ENCODE measurements around the gene TMEM132C.
"Not testable (repeated sequence)": the region's sequence is repeated elsewhere in the genome, so short reads cannot be mapped to it uniquely, and the experiment has no call there.

TMEM132C gene

GRCh38 chr12:128423205-128423604 lies 156.2 kb downstream of the TMEM132C start:
- DNase-seq = no peak

GRCh38 chr12:128424931-128425431 lies 158.0 kb downstream of the TMEM132C start:
- DNase-seq = no peak

DNA sequence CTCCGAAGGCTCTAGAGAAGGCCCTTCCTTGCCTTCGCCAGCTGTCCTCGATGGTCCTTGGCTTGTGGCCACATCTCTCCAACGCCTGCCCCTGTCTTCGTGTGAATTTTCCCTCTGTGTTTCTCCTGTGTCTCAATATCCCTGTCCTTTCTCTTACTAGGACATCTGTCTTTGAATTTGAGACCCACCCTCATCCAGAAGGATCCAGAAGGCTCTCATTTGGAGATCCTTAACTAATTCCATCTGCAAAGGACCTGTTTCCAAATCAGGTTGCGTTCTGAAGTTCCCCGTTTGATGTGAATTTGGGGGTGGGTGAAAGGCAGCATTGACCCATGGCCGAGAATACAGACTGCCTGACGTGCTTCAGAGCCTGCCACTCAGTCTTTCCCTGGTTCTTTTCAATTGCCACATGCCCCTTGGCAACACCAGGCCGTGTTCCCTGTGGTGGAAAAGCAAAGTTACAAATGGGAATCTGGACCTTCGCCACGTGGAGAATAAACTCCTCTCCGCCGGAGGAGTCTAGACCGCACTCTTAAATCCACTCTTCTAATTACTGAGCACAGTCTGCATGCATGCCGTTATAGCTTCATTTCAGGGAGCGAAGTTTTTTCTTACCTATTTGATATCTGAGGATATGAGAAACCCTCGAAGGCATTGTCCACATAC lies 158.8 kb downstream of the TMEM132C start:
- peak; percentile 30 for DNase-seq

DNA sequence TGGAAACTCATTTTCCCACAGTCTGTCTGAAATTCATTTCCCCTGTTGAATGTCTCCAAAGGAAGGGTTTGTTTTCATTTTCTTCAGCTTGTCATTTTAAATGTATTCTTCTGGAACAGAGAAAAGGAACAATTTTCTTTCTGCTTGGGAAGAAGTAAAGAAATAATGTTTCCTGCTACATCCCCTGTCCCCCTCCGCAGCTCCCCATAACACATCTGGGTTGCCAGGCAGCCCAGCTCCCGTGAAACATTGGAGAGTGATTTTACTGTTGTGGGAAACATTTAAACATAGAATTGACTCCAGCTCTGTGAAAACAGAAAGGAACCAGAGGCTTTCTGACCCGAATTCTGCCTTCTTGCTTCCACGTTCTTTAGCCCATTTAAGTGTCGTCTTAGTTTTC lies 159.5 kb downstream of the TMEM132C start:
- DNase-seq = peak; percentile 80

GRCh38 chr12:128439796-128440195 lies 172.8 kb downstream of the TMEM132C start:
- no peak for DNase-seq

- no peak for DNase-seq
Observed at GRCh38 chr12:128442096-128442495, 175.1 kb downstream of the TMEM132C start.

DNA sequence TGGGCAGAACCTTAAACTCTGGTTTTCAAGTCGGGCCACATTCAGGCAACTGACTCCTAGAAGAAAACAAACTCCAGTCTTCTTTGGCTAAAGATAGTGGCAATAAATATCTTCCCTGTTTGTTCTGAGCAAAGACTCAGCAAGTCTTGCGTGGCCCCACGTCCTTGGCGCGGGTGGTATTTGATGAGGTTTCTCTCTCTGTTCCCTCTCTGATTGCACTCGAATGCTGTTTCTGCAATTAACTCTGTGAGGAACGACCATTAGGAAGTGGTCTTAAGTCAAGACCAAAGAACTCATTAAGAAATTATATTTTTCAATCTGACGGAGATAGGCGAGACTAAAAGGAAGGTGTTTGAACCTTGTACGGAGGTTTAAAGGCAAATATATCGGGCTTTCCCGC lies 177.6 kb downstream of the TMEM132C start:
- DNase-seq = no peak

- DNase-seq = no peak
Observed at GRCh38 chr12:128445415-128446127, 178.6 kb downstream of the TMEM132C start.

DNA sequence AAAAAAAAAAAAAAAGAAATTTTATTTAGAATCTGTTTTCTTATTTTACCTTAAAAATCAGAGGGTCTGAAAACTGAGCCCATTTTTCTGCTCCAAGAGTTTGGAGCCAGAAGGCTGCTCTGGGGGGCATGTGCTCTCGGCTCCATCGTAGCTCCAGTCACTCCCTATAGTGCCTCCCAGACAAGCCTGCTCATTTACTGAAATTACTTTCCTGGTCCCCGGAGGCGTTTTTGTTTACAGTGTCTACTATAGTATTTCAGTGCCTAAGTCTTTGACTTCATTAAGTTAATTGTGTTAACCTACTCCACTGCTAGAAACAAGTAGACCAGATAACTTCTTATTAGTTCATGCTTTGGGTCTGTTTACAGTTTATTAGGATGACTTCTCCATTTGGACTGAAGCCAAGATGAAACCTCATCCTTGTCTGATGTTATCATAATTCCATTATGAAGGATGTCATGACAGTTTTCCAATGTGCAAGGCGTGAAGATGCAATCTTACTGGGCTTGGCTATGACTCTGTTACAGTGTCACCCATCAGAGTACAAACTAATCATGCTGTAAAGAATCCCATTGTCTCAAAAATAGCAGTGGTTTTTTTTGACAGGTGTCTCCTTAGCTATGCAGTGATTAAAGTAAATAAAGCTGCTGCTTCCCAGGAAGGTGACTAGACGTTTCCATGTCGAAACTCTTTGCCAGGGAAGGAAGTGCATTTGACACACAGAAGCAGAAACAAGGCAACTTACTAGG lies 182.3 kb downstream of the TMEM132C start:
- no peak for DNase-seq

- DNase-seq = no peak
Observed at GRCh38 chr12:128450810-128451209, 183.8 kb downstream of the TMEM132C start.

DNA sequence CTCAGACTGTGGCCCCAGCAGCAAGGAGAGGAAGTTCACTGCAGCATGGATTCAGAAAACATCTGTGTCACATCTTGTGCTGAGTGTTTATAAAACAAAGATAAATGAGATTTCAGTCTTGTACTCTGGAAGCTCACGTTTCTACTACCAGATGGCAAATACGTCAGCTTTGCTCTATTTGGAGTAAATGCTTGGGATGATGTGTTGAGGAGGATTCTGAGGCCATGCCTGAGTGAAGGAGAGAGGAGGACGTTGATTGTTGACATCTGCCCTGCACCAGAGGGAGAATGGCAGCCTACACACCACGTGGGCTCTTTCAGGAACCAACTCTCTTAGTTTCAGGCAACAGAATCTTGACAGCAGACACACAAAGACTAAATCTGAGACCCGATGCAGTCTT lies 188.9 kb downstream of the TMEM132C start:
- no peak for DNase-seq

DNA sequence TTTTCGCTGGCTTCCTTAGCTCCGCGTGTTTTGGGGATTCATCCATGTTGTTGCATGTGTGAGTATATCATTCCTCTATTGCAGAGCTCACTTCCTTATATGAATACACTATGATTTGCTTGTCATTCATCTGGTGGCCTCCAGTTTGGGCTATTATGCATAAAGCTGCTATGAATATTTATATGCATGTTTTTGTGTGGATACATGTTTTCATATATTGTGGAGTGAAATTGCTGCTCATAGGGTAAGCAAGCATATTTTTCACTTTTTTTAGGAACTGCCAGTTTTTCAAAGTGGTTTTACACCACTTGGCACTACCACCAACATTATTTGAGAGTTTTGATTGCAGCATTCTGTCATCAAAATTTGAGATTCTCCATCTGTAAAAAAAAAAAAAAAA lies 190.0 kb downstream of the TMEM132C start:
- no peak for DNase-seq

DNA sequence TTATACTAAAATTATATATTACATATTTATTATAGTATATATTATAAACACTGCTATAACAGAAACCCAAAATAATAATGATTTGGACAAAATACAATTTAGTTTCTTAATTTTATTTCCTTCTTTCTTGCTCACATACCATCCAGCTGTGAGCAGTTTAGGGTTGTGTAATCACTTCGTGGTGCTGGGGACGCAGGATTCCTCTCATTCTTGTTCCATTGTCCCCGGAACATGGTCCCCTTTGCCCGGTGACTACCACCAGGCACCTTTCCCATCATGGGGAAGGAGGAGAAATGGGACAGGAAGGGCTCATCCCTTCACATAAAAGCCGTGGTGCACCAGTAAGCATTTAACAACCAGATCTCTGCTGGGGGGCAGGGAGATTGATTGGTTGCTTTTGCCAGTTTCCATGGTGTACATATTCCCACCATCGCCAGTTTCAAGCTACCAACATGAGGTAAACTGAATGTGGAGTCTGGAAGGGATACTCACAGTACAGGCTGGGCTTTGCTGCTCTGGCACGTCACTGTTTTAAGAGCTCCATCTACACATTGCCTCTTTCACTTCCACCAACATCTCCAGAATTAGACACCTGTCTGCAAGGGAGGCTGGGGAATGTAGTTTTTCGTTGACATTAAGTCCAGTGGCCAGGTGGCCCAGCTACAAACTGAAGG lies 191.5 kb downstream of the TMEM132C start:
- DNase-seq = no peak

DNA sequence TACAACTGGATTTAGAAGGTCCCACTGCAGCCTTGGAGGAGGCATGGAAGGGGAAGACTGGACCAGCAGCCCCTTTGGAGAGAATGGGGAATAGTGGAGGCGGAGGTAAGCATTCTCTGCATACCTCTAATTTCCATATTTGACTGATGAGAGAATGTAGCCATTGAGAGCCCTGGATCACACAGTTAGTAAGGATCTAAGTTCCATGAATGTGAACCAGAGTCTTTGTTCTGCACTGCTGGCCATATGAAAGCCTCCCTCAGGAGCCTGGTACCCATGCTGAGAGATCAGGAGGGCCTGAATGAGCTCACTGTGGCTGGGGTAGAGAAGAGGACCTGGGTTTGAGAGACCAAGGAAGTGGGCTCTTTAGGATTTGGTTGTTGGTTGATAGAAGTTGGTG lies 192.1 kb downstream of the TMEM132C start:
- no peak for DNase-seq

DNA sequence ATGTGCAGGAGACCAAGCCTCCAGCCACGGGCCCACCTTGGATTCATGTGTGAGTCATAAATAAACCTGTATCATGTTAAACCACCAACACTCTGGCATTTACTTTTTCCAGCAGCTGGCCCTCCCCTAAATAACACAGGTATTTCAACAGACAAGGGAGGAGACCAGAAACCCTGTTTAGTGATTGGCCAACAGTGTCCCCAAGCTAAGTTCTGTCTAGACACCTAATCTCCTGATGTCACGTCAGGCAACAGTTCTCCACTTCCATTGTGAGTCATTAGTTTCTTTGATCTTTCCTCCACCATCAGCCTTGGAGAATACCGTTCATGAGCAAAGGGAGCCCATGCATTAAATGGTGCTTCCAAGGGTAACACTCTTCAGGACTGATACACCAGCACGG lies 196.9 kb downstream of the TMEM132C start:
- DNase-seq = no peak

DNA sequence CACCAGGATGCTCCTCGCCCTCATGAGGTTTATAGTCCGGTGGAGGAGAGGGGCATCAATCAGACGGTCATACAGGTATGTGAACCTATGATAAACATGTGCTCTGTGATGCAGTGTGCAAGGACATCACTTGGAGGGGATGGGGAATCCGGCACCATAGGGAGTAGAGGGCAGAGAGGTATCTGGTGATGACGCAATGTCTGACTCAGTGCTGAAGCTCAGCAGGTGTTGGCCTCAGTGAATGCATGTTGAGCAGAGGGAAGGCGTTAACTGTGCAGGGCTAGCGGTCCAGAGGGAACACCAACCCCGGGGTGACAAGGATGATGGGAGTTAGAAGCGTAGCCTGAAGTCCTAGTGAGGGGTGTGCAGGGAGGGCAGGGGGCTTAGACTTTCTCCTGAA lies 200.9 kb downstream of the TMEM132C start:
- DNase-seq = no peak

DNA sequence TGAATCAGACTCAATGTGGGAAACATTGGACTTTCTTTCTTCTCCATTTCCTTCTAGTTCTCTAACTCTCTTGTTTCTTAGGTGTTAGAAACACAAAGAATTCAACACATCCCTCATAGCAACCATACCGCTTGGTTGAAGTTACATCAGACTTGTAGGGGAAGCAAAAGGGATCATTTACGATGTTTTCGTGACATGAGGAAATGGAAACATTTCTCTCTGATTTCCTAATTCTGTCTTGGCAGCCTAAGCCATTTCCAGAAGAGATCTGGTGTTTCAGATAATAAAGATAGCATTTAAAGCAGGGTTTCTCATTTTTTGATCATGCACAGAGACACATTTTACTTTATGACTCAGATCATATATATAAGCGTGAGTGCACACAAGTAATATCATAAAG lies 202.0 kb downstream of the TMEM132C start:
- no peak for DNase-seq

GRCh38 chr12:128471491-128471890 lies 204.5 kb downstream of the TMEM132C start:
- no peak for DNase-seq

DNA sequence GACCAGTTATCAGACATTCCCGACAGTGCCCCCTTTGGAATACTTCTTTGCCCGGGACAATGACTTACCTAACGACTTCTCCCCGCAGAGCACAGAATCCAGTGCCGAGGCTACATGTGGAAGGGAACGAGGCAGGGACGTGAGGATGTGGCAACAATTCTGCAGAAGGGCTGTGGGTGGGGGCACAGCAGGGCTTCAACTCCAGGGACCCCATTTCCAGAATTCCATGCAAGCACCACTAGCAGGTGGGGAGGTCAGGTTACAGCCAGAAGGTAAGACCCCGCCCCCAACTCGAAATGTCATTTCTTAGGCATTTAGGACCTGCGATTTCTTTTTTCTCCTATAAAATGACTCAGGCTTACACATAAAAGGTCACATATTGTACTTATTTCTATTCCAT lies 207.9 kb downstream of the TMEM132C start:
- no peak for DNase-seq

GRCh38 chr12:128476266-128476665 lies 209.3 kb downstream of the TMEM132C start:
- DNase-seq = no peak

- no peak for DNase-seq
Observed at GRCh38 chr12:128483526-128484255, 216.7 kb downstream of the TMEM132C start.

- DNase-seq = not testable (repeated sequence)
Observed at GRCh38 chr12:128497376-128497775, 230.4 kb downstream of the TMEM132C start.

All from right hindlimb (tissue), 1 donor.